DOHH2 (cell line): Measurements from ENCODE around the gene PDILT.
"Not testable (repeated sequence)": the region's sequence is repeated elsewhere in the genome, so short reads cannot be mapped to it uniquely, and the experiment has no call there.

Source experiments
- CTCF ChIP-seq: fragments of 200-600 bp; sonication (generic); IDR thresholded peaks from one replicate; pipeline ENCODE4 v1.5.1; 2014; ENCODE audit warnings: antibody characterized with exemption, mild to moderate bottlenecking, low read depth, low read length; ENCODE audit not compliant: poor library complexity, severe bottlenecking
- EZH2phosphoT487 ChIP-seq: fragments of 200-600 bp; sonication (generic); IDR thresholded peaks from 2 replicates; pipeline ENCODE4 v1.6.1; 2017; ENCODE audit warnings: borderline replicate concordance, mild to moderate bottlenecking, antibody characterized with exemption, low read length, moderate library complexity, mixed read lengths

- TF ChIP-seq CTCF, EZH2phosphoT487: not testable (repeated sequence)
Observed at GRCh38 chr16:20439820-20440231, 35.3 kb upstream of the PDILT start.
